Limb (tissue), 2 donors: ENCODE measurements around the gene TMEM62.
"Not testable (repeated sequence)": the region's sequence is repeated elsewhere in the genome, so short reads cannot be mapped to it uniquely, and the experiment has no call there.

Source experiments
- DNase-seq, 2 donors: peaks; one replicate each; pipeline ENCODE4 v3.0.0-alpha.2; 2016; ENCODE audit errors: extremely low spot score in 2 of 2

TMEM62 gene

GRCh38 chr15:43175656-43176309, 42.4 kb downstream of the TMEM62 start:
- DNase-seq = not testable (repeated sequence)

DNA sequence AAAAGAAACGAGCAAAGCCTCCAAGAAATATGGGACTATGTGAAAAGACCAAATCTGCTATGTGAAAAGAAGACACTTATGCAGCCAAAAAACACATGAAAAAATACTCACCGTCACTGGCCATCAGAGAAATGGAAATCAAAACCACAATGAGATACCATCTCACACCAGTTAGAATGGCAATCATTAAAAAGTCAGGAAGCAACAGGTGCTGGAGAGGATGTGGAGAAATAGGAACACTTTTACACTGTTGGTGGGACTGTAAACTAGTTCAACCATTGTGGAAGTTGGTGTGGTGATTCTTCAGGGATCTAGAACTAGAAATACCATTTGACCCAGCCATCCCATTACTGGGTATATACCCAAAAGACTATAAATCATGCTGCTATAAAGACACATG, 43.8 kb downstream of the TMEM62 start:
- DNase-seq = not testable (repeated sequence)

- DNase-seq = no peak
Observed at GRCh38 chr15:43183270-43183669, 49.9 kb downstream of the TMEM62 start.

DNA sequence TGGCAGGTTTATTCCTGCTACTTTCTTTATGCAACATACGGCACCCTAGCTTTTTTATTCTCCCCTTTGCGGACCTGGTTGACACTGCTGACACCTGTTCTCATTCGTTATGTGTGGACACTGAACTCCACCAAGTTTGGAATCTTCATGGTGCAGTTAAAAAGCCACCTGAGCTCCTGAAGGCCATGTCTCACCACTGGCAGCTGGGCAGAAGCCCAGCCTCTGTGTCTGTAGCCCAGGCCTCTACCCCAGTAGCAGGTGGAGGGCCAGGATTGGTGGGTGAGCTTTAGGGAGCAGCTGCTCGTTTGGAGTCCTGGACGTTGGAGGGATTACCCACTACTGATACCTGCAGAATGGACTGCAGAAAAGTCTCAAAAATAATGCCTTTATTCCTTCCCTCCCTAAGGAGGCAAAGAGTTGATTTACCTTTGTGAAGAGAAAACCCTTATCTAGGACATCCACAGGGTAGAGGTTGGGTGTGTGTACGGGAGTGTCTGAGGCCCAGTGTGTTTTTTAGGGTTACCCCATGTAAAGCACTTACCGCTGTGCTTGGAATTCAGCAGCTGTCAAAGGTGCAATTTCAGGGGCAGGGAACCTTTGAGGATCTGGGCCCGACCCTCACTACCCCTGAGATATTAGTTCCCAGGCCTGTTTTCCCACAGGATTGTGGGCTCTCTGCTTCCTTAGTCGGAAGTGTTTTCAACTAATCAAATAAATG, 51.2 kb downstream of the TMEM62 start:
- DNase-seq = no peak

DNA sequence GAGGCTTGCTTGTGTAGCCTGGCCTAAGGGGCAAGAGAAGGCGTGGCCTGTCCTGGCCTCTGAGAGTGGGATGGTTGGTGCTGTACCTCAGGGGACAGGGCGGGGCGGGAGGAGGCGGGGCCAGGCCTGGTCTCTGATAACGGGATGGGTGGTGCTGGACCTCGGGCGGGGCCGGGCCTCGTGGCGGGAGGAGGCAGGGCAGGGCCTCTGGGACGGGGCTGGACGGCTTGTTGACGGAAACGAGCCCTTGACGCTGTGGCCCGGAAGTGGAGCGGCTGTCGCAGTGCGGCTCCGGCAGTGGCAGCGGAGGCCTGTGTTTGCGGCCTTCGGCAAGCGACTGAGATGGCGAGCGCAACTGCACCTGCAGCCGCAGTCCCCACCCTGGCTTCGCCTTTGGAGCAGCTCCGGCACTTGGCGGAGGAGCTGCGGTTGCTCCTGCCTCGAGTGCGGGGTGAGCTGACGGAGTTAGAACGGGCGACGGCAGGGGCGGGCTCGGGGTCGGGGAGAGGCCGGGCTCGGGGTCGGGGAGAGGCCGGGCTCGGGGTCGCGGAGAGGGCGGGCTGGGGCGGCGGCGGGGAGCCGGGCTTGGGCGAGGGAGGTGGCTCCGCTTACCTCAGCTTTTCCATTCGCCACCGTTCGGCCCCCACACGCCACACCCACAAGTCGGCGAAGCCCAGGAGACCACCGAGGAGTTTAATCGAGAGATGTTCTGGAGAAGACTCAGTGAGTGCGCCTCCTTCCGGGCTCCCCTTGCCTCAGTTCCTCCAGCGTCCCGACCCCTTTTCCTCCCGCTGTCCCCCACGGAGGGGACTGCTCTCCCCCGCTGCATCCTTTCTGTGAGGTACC, 52.0 kb downstream of the TMEM62 start, which contains the start of gene CCNDBP1:
TSS of gene CCNDBP1 (plus strand) at position 247 of the 846 bp plus-strand sequence. CDS start at position 343, 96 bp downstream.
- peak; percentile 43 to 87 for DNase-seq

DNA sequence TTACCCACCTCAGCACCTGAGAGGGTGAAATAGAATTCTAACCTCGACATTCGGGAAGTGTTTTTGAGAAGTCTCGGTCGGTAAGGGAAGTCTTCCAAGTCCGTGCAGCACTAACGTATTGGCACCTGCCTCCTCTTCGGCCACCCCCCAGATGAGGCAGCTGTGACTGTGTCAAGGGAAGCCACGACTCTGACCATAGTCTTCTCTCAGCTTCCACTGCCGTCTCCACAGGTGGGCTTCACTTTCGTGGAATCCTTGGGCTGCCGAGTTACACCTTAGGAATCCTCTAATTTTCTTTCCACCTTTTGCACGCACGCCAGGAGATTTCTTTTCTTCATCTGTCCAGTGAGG, 52.6 kb downstream of the TMEM62 start:
- DNase-seq = no peak

DNA sequence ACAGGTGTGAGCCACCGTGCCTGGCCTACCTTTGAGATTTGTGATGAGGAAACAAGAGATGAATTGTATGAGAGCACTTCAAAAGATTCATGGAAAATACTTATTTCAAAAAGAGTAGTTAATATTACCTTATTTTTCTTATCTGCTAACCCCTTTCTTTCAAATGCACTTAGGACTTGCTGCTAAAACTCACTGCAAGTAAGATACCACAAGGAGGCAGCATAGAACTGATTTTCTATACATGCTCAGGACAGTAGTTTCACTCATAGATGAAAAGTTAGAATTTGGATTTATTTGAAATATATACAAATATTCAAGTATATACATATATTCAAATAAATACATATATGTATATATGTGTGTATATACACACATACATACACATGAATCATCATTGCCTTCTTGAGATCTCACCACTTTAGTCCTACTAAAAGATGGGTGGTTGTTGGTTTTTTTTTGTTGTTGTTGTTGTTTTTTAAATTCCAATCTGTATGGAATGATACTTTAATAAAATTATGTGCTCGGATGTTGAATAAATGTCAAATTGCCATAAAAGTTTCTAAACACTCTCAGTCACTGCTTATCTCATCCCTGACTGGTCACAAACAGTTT, 54.3 kb downstream of the TMEM62 start:
- DNase-seq = peak in 1 of 2 donors; percentile 75

GRCh38 chr15:43189296-43189695, 55.9 kb downstream of the TMEM62 start:
- no peak for DNase-seq

- DNase-seq = no peak
Observed at GRCh38 chr15:43190178-43190577, 56.8 kb downstream of the TMEM62 start.

- DNase-seq = no peak
Observed at GRCh38 chr15:43193710-43194109, 60.3 kb downstream of the TMEM62 start.

- no peak for DNase-seq
Observed at GRCh38 chr15:43194795-43195194, 61.4 kb downstream of the TMEM62 start.

GRCh38 chr15:43196760-43197548, 63.6 kb downstream of the TMEM62 start:
- no peak for DNase-seq

- not testable (repeated sequence) for DNase-seq
Observed at GRCh38 chr15:43197773-43198172, 64.4 kb downstream of the TMEM62 start.

- not testable (repeated sequence) for DNase-seq
Observed at GRCh38 chr15:43198556-43198955, 65.2 kb downstream of the TMEM62 start.

DNA sequence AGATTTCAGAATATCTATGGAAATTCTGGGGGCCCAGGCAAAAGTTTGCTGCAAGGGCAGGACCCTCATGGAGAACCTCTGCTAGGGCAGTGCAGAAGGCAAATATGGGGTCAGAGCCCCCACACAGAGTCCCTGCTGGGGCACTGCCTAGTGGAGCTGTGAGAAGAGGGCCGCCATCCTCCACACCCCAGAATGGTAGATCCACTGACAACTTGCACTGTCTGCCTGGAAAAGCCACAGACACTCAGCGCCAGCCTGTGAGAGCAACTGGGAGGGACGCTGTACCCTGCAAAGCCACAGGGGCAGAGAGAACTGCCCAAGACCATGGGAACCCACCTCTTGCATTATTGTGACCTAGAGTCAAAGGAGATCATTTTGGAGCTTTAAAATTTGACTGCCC, 65.6 kb downstream of the TMEM62 start:
- DNase-seq = no peak

DNA sequence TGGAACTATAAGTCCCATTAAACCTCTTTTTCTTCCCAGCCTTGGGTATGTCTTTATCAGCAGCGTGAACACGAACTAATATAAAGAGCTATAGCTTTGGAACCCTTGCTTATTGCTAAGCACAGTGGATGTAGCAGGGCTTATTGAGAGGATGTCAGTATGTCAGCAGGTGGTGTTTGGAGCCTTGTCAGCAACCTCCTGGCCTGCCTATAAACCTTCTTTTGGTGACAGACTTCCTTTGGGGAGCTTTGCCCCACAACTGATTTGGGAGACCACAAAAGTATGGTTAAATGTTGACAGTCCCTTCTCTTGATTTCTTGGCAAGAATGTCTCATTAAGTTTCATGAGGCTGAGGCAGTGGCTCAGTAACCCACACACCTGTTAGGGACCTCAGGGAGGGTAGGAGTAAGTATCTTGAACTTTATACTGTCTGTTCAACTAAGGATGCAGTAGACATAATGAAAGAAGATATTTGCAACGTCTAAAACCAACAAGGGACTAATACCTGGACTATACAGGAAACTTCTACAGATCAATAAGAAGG, 66.6 kb downstream of the TMEM62 start:
- DNase-seq = no peak

GRCh38 chr15:43204016-43204901, 70.9 kb downstream of the TMEM62 start:
- DNase-seq = peak in 1 of 2 donors; percentile 45

GRCh38 chr15:43206054-43206453, 72.7 kb downstream of the TMEM62 start:
- no peak for DNase-seq

GRCh38 chr15:43207024-43207423, 73.6 kb downstream of the TMEM62 start:
- DNase-seq = no peak
